Epithelial cell of esophagus (primary cell): ENCODE results near the gene KIF14.
A peak's percentile ranks its signal among the peaks of the same experiment; 100 is the strongest.

Experiments
- DNase-seq: peaks from one replicate; pipeline ENCODE4 v3.0.0; 2010; ENCODE audit warnings: low read depth
- H3K4me3 ChIP-seq: 2 replicates; pipeline ENCODE4 v1.5.1; 2011; ENCODE audit warnings: mild to moderate bottlenecking, low read length, control low read depth
- TF ChIP-seq, protein P1 (sequence below): IDR thresholded peaks from 2 replicates; pipeline ENCODE4 v1.5.1; 2011; ENCODE audit warnings: low read depth, mild to moderate bottlenecking, low read length, control low read depth, inconsistent platforms; ENCODE audit not compliant: insufficient read depth; ENCODE audit errors: missing control alignments

Gene KIF14

DNA sequence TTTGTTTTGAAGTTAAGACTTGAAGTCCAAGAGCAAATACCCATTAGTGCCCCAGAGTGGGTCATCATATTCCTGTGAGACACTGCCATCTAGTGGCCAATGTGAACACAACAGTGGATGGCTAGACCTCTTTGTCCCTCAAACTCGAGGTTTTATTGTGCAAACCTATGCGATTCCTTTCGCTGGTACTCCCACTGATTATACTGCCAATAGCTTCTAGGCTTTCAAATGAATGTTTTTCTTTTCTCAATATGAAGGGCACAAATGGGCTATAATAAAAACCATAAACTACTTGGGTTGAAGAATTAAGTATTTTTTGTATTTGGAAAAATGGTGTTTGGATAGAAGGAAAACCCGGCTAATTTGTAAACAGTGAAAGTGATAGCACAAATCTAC lies 110.3 kb downstream of the KIF14 start:
- no peak overlapping the region for H3K4me3 ChIP-seq
- peak; percentile 81 for DNase-seq
- TF ChIP-seq, protein P1, sequence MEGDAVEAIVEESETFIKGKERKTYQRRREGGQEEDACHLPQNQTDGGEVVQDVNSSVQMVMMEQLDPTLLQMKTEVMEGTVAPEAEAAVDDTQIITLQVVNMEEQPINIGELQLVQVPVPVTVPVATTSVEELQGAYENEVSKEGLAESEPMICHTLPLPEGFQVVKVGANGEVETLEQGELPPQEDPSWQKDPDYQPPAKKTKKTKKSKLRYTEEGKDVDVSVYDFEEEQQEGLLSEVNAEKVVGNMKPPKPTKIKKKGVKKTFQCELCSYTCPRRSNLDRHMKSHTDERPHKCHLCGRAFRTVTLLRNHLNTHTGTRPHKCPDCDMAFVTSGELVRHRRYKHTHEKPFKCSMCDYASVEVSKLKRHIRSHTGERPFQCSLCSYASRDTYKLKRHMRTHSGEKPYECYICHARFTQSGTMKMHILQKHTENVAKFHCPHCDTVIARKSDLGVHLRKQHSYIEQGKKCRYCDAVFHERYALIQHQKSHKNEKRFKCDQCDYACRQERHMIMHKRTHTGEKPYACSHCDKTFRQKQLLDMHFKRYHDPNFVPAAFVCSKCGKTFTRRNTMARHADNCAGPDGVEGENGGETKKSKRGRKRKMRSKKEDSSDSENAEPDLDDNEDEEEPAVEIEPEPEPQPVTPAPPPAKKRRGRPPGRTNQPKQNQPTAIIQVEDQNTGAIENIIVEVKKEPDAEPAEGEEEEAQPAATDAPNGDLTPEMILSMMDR, result peak; percentile 92

DNA sequence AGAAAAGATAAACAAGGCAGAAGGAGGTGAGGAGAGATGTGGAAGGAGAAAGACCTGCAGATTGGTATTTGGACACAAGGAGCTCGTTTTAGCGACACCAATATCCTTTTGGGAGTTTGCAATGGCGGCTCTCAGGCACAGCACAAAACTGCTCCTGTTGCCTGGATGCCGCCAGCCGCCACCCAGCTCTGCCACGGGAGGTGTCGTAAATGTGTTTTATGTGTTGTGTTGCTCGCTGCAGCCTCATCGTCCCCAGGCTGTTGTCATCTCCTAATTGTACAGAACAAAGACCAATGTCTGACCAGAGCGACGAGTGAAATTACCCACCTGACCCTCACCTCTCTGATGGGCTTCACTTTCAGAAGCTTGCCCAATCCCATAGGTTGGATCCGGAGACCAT lies 114.1 kb downstream of the KIF14 start:
- no peak for DNase-seq
- TF ChIP-seq, protein P1, result no peak
- H3K4me3 ChIP-seq, result no peak overlapping the region

DNA sequence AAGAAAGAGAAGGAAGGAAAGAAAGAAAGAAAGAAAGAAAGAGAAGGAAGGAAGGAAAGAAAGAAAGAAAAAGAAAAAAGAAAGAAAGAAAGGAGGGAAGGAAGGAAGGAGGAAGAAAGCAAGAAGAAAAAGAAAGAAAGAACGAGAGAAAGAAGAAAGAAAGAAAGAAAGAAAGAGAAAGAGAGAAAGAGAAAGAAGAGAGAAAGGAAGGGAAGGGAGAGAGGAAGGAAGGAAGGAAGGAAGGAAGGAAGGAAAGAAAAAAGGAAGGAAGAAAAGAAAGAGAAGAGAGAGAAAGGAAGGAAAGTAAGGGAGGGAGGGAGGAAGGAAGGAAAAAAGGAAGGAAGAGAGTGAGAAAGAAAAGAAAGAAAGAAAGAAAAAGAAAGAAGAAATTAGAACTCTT lies 115.3 kb downstream of the KIF14 start:
- TF ChIP-seq, protein P1, result no peak
- DNase-seq, result no peak
- no peak overlapping the region for H3K4me3 ChIP-seq
